GM21381 (cell line): ENCODE measurements around the gene ERC1.
A peak's percentile ranks its signal among the peaks of the same experiment; 100 is the strongest.

Experiments used
- ATAC-seq: cut with Tn5 transposase; IDR thresholded peaks from one replicate; pipeline ENCODE4 v1.9.1; 2021; ENCODE audit warnings: mild to moderate bottlenecking, moderate library complexity; ENCODE audit not compliant: unreplicated experiment

Gene ERC1

GRCh38 chr12:990661-991349, at the start of gene ERC1:
Gene ERC1, plus strand, starts transcription at chr12:991223. Its CDS starts 36,681 bp downstream, at chr12:1027904.
- peak; percentile 84 for ATAC-seq

GRCh38 chr12:943051-943450, 48.0 kb upstream of the ERC1 start:
- no peak for ATAC-seq

- ATAC-seq: no peak
Measured at GRCh38 chr12:944211-944610, 46.8 kb upstream of the ERC1 start.

GRCh38 chr12:946212-946611, 44.8 kb upstream of the ERC1 start:
- no peak for ATAC-seq

- no peak for ATAC-seq
Measured at GRCh38 chr12:946631-947030, 44.4 kb upstream of the ERC1 start.

GRCh38 chr12:948238-948637, 42.8 kb upstream of the ERC1 start:
- no peak for ATAC-seq

GRCh38 chr12:949453-950191, 41.4 kb upstream of the ERC1 start, which contains the start of gene RAD52:
Gene RAD52, minus strand, starts transcription at chr12:949694. Its CDS starts 16,636 bp downstream, at chr12:933058.
- peak; percentile 87 for ATAC-seq

GRCh38 chr12:951176-951575, 39.8 kb upstream of the ERC1 start:
- ATAC-seq: no peak

GRCh38 chr12:953776-954175, 37.2 kb upstream of the ERC1 start:
- no peak for ATAC-seq

- no peak for ATAC-seq
Measured at GRCh38 chr12:954741-955140, 36.3 kb upstream of the ERC1 start.

- no peak for ATAC-seq
Measured at GRCh38 chr12:955939-956338, 35.1 kb upstream of the ERC1 start.

GRCh38 chr12:958588-959123, 32.4 kb upstream of the ERC1 start:
- peak; percentile 57 for ATAC-seq

- no peak for ATAC-seq
Measured at GRCh38 chr12:966724-967123, 24.3 kb upstream of the ERC1 start.

GRCh38 chr12:967641-968040, 23.4 kb upstream of the ERC1 start:
- no peak for ATAC-seq

GRCh38 chr12:968545-968944, 22.5 kb upstream of the ERC1 start:
- ATAC-seq: no peak

GRCh38 chr12:969821-970220, 21.2 kb upstream of the ERC1 start:
- ATAC-seq: no peak

GRCh38 chr12:971991-972390, 19.0 kb upstream of the ERC1 start:
- no peak for ATAC-seq

GRCh38 chr12:974271-974862, 16.7 kb upstream of the ERC1 start:
- ATAC-seq: no peak

GRCh38 chr12:976644-977043, 14.4 kb upstream of the ERC1 start:
- no peak for ATAC-seq

GRCh38 chr12:977156-977555, 13.9 kb upstream of the ERC1 start:
- no peak for ATAC-seq

- no peak for ATAC-seq
Measured at GRCh38 chr12:979349-979748, 11.7 kb upstream of the ERC1 start.
